NB4 (cell line): Measurements from ENCODE around the gene KIF16B.

Experiments
- DNase-seq: peaks from one replicate; pipeline ENCODE4 v3.0.0; 2010; ENCODE audit warnings: low read depth
- H3K4me3 ChIP-seq: one replicate; pipeline ENCODE4 v1.5.1; 2011; ENCODE audit warnings: mild to moderate bottlenecking, low read depth, low read length, moderate library complexity
- CTCF ChIP-seq: IDR thresholded peaks from one replicate; pipeline ENCODE4 v1.5.1; 2012; ENCODE audit warnings: low read depth, low read length
- MAX ChIP-seq: IDR thresholded peaks from 2 replicates; pipeline ENCODE4 v1.6.1; 2011; ENCODE audit warnings: low read depth, low read length
- MYC ChIP-seq: IDR thresholded peaks from 2 replicates; pipeline ENCODE4 v1.6.1; 2011; ENCODE audit warnings: low read depth, low read length
- POLR2A ChIP-seq: IDR thresholded peaks from 2 replicates; pipeline ENCODE4 v1.6.1; 2011; ENCODE audit warnings: mild to moderate bottlenecking; ENCODE audit not compliant: insufficient read length; ENCODE audit errors: extremely low read depth

Gene KIF16B

GRCh38 chr20:16258766-16259165, 314.5 kb downstream of the KIF16B start:
- TF ChIP-seq POLR2A (no peak), MYC (no peak), MAX (no peak), CTCF (no peak)
- DNase-seq = no peak
- no peak overlapping the region for H3K4me3 ChIP-seq

GRCh38 chr20:16257813-16258430, 315.3 kb downstream of the KIF16B start:
- no peak for TF ChIP-seq POLR2A
- no peak for TF ChIP-seq MAX
- no peak for TF ChIP-seq CTCF
- no peak for TF ChIP-seq MYC

DNA sequence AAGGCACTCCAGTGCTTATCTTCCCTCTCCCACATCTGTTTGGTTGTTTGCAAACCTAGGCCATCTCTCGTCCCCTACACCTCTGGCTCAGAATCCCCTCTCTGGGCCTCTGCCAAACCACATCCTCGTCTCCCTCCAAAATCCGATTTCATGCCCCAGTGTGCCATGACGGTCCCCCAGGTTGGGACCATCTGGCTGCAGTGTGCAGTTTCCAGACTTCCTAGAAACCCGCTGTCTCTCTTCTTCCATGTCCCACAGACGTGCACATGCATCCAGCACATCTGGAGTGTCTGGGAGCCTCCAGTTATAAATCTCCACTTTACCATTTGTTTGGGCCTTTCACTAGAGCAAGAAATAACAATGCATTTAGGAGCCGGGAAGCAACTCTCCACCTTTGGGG, 316.2 kb downstream of the KIF16B start:
- DNase-seq = no peak
- TF ChIP-seq CTCF = no peak
- TF ChIP-seq MAX = no peak
- no peak for TF ChIP-seq MYC
- TF ChIP-seq POLR2A = no peak
- H3K4me3 ChIP-seq = no peak overlapping the region

More at GRCh38 chr20:16257813-16258430, 315.3 kb downstream of the KIF16B start:
- H3K4me3 ChIP-seq = no peak overlapping the region
- DNase-seq = no peak

DNA sequence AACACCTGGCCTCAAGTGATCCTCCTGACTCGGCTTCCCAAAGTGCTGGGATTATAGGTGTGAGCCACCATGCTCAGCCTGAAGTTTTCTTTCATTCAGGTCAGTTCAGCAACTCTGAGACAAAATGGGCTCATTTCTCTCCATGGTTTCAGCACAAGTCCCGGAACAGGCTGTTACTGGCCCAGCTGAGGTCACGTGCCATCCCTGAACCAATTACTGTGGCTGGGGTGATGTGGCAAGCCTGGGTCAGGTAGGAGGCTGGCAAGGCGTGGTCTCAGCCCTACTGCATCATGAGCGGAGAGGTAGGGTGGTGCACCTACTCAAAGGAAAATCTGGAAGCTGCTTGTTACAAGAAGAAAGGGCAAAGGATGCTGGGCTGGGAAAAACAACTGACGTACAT, 326.4 kb downstream of the KIF16B start:
- TF ChIP-seq CTCF (no peak), MYC (no peak), POLR2A (no peak), MAX (no peak)
- DNase-seq = no peak
- no peak overlapping the region for H3K4me3 ChIP-seq

- TF ChIP-seq MYC (no peak), CTCF (no peak), MAX (no peak), POLR2A (no peak)
- H3K4me3 ChIP-seq = no peak overlapping the region
- no peak for DNase-seq
These were observed 327.0 kb downstream of the KIF16B start for GRCh38 chr20:16246291-16246690.
